Endodermal cell (in vitro differentiated cells): ENCODE results near the gene ZBTB47. TPM values are rescaled to one million over a fixed set of nuclear protein-coding genes. Genes with fewer than 3 reads are reported as not detected.

Experiments used
- DNase-seq: peaks from one replicate; pipeline ENCODE4 v3.0.0-alpha.2; 2017
- H3K27ac ChIP-seq: 2 replicates; pipeline ENCODE4 v1.5.1; 2013; ENCODE audit warnings: mild to moderate bottlenecking, low read depth, low read length, moderate library complexity
- H3K27me3 ChIP-seq: 2 replicates; pipeline ENCODE4 v1.6.1; 2013; ENCODE audit warnings: mild to moderate bottlenecking, low read length, moderate library complexity; ENCODE audit not compliant: insufficient read depth, control insufficient read depth, poor library complexity, severe bottlenecking
- H3K36me3 ChIP-seq: 2 replicates; pipeline ENCODE4 v1.7.0; 2013; ENCODE audit warnings: mild to moderate bottlenecking, low read length, moderate library complexity; ENCODE audit not compliant: control insufficient read depth, insufficient read depth
- H3K4me1 ChIP-seq: one replicate; pipeline ENCODE4 v1.7.0; 2013; ENCODE audit warnings: low read length; ENCODE audit not compliant: control insufficient read depth, insufficient read depth
- H3K4me3 ChIP-seq: 2 replicates; pipeline ENCODE4 v1.5.1; 2013; ENCODE audit warnings: mild to moderate bottlenecking, low read length, moderate library complexity
- H3K9ac ChIP-seq: 2 replicates; pipeline ENCODE4 v1.6.1; 2013; ENCODE audit warnings: mild to moderate bottlenecking, low read length, moderate library complexity; ENCODE audit not compliant: poor library complexity, severe bottlenecking; ENCODE audit errors: extremely low read depth
- H3K9me3 ChIP-seq: 2 replicates; pipeline ENCODE4 v1.6.1; 2013; ENCODE audit warnings: mild to moderate bottlenecking, low read length, moderate library complexity; ENCODE audit not compliant: control insufficient read depth
- H3K27ac Mint-ChIP-seq: 2 replicates; pipeline ENCODE4 v1.8.0; 2020; ENCODE audit warnings: mixed read lengths
- H3K27me3 Mint-ChIP-seq: 2 replicates; pipeline ENCODE4 v1.8.0; 2021; ENCODE audit warnings: mild to moderate bottlenecking, mixed read lengths; ENCODE audit not compliant: insufficient read depth
- H3K36me3 Mint-ChIP-seq: 2 replicates; pipeline ENCODE4 v1.8.0; 2020; ENCODE audit warnings: low read depth, mixed read lengths
- H3K4me1 Mint-ChIP-seq: 2 replicates; pipeline ENCODE4 v1.8.0; 2020; ENCODE audit warnings: mixed read lengths
- H3K4me3 Mint-ChIP-seq: 2 replicates; pipeline ENCODE4 v1.8.0; 2020; ENCODE audit warnings: mild to moderate bottlenecking, moderate library complexity, mixed read lengths
- H3K9me3 Mint-ChIP-seq: 2 replicates; pipeline ENCODE4 v1.8.0; 2020; ENCODE audit warnings: mild to moderate bottlenecking, mixed read lengths
- WGBS, 2 experiments: methylation state at CpG; one replicate each; pipeline versions ENCODE4 v1.1.5 to v1.1.7; 2013; ENCODE audit warnings: missing lambda C conversion rate in 2 of 2, mixed read lengths in 1 of 2; ENCODE audit not compliant: insufficient coverage in 1 of 2, insufficient read length in 1 of 2; 5-methylcytosine and 5-hydroxymethylcytosine counted together
- total RNA-seq, 2 donors: library from RNA; stranded (reverse); fragmentation: NEBNext Ultra II Directional in 1 of 2; extraction: Animal tissue kit (Norgen Biotek cat#: 25700) in 1 of 2; gene quantifications; 2 replicates in 1 of 2; 3 replicates in 1 of 2; pipeline ENCODE4 v1.2.1, GENCODE V29; 2021
- TF ChIP-seq, protein P1 (sequence below): fragments of 200-600 bp; sonication (generic); conservative IDR thresholded peaks from 2 replicates; pipeline ENCODE4 v1.5.0; 2021; ENCODE audit warnings: antibody characterized with exemption, mild to moderate bottlenecking

The ZBTB47 gene
- total RNA-seq, 2 donors from 2014 or later: 4.6 to 7.2 TPM

DNA sequence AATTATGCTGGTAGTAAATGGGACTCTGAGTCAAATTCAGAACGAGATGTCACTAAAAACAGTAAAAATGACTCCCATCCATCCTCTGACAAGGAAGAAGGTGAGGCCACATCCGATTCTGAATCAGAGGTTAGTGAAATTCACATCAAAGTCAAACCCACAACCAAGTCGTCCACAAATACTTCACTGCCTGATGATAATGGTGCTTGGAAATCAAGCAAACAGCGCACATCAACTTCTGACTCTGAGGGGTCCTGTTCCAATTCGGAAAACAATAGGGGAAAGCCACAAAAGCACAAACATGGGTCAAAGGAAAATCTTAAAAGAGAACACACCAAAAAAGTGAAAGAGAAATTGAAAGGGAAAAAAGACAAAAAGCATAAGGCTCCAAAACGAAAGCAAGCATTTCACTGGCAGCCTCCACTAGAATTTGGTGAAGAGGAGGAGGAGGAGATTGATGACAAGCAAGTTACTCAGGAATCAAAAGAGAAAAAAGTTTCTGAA, 15.1 kb upstream of the ZBTB47 start:
- DNase-seq: no peak
- H3K27ac Mint-ChIP-seq: no peak overlapping the region
- H3K9me3 Mint-ChIP-seq: no peaks in the 10 kb centered on the region
- TF ChIP-seq, protein P1, sequence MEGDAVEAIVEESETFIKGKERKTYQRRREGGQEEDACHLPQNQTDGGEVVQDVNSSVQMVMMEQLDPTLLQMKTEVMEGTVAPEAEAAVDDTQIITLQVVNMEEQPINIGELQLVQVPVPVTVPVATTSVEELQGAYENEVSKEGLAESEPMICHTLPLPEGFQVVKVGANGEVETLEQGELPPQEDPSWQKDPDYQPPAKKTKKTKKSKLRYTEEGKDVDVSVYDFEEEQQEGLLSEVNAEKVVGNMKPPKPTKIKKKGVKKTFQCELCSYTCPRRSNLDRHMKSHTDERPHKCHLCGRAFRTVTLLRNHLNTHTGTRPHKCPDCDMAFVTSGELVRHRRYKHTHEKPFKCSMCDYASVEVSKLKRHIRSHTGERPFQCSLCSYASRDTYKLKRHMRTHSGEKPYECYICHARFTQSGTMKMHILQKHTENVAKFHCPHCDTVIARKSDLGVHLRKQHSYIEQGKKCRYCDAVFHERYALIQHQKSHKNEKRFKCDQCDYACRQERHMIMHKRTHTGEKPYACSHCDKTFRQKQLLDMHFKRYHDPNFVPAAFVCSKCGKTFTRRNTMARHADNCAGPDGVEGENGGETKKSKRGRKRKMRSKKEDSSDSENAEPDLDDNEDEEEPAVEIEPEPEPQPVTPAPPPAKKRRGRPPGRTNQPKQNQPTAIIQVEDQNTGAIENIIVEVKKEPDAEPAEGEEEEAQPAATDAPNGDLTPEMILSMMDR: no peak
- peaks cover 48% of the 10 kb centered on the region for H3K36me3 Mint-ChIP-seq
- Histone ChIP-seq H3K27ac (no peak overlapping the region), H3K4me1 (no peaks in the 10 kb centered on the region), H3K36me3 (peaks cover 97% of the 10 kb centered on the region), H3K9ac (no peak overlapping the region), H3K27me3 (no peaks in the 10 kb centered on the region), H3K9me3 (no peaks in the 10 kb centered on the region), H3K4me3 (no peak overlapping the region)
- 89 to 100% methylated on average over 3 to 6 of the region's 6 CpGs for WGBS, 2 experiments
- H3K27me3 Mint-ChIP-seq: no peaks in the 10 kb centered on the region
- no peak overlapping the region for H3K4me3 Mint-ChIP-seq
- H3K4me1 Mint-ChIP-seq: no peaks in the 10 kb centered on the region

DNA sequence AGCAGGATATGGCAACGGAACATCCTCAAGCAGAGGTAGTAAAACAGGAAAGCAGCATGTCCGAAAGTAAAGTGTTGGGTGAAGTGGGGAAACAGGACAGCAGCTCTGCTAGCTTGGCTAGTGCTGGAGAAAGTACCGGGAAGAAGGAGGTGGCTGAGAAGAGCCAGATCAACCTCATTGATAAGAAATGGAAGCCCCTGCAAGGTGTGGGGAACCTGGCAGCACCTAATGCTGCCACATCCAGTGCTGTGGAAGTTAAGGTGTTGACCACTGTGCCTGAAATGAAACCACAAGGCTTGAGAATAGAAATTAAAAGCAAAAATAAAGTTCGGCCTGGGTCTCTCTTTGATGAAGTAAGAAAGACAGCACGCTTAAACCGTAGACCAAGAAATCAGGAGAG, 14.3 kb upstream of the ZBTB47 start:
- no peak overlapping the region for H3K9ac ChIP-seq
- Mint-ChIP-seq H3K9me3 (no peaks in the 10 kb centered on the region), H3K36me3 (peaks cover 47% of the 10 kb centered on the region), H3K4me3 (no peak overlapping the region), H3K27ac (no peak overlapping the region), H3K27me3 (no peaks in the 10 kb centered on the region), H3K4me1 (no peaks in the 10 kb centered on the region)
- H3K9me3 ChIP-seq: no peaks in the 10 kb centered on the region
- no peak overlapping the region for H3K4me3 ChIP-seq
- 97 to 100% methylated on average over 6 of the region's 6 CpGs for WGBS, 2 experiments
- peaks cover 96% of the 10 kb centered on the region for H3K36me3 ChIP-seq
- H3K27ac ChIP-seq: no peak overlapping the region
- H3K4me1 ChIP-seq: no peaks in the 10 kb centered on the region
- no peaks in the 10 kb centered on the region for H3K27me3 ChIP-seq
- DNase-seq: no peak
- TF ChIP-seq, protein P1: no peak

DNA sequence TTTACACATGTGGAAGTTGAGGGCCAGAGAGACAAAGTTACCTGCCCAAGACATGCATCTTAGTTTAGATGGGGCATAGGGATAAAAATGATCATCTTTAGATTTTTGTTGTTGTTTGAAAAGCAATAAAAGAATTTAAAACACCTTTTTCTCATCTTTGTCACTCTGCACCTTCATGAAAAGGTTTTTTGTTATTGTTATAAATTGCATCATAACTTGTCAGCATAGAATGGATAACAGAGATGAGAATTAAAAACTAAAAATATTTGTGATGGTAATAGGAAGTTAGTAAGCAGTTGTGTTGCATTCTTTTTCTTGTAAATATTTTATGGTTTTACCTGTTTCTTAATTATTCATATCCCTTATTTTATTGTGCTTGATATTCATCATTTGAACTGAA, 13.4 kb upstream of the ZBTB47 start:
- no peaks in the 10 kb centered on the region for H3K27me3 Mint-ChIP-seq
- Histone ChIP-seq H3K9ac (no peak overlapping the region), H3K4me3 (no peak overlapping the region), H3K9me3 (no peaks in the 10 kb centered on the region), H3K4me1 (no peaks in the 10 kb centered on the region), H3K36me3 (peaks cover 95% of the 10 kb centered on the region), H3K27me3 (no peaks in the 10 kb centered on the region), H3K27ac (no peak overlapping the region)
- H3K27ac Mint-ChIP-seq: no peak overlapping the region
- no peak for DNase-seq
- no peaks in the 10 kb centered on the region for H3K9me3 Mint-ChIP-seq
- H3K4me3 Mint-ChIP-seq: no peak overlapping the region
- H3K4me1 Mint-ChIP-seq: no peaks in the 10 kb centered on the region
- H3K36me3 Mint-ChIP-seq: peaks cover 51% of the 10 kb centered on the region
- TF ChIP-seq, protein P1: no peak
